Activated effector memory CD4-positive, alpha-beta T cell treated with anti-CD3 and anti-CD28 coated beads, Interleukin-2, amount 50 U/mL, for 16 hours (primary cell): ENCODE measurements around the gene KIRREL3.
A peak's percentile ranks its signal among the peaks of the same experiment; 100 is the strongest.

ENCODE experiments used
- DNase-seq: peaks from one replicate; pipeline ENCODE4 v3.0.0-alpha.2; 2020

Gene KIRREL3

GRCh38 chr11:126456783-126457542 lies 543.6 kb downstream of the KIRREL3 start:
- DNase-seq = no peak

GRCh38 chr11:126456089-126456488 lies 544.5 kb downstream of the KIRREL3 start:
- DNase-seq = no peak

- no peak for DNase-seq
These were observed 548.1 kb downstream of the KIRREL3 start for GRCh38 chr11:126452241-126453101.

DNA sequence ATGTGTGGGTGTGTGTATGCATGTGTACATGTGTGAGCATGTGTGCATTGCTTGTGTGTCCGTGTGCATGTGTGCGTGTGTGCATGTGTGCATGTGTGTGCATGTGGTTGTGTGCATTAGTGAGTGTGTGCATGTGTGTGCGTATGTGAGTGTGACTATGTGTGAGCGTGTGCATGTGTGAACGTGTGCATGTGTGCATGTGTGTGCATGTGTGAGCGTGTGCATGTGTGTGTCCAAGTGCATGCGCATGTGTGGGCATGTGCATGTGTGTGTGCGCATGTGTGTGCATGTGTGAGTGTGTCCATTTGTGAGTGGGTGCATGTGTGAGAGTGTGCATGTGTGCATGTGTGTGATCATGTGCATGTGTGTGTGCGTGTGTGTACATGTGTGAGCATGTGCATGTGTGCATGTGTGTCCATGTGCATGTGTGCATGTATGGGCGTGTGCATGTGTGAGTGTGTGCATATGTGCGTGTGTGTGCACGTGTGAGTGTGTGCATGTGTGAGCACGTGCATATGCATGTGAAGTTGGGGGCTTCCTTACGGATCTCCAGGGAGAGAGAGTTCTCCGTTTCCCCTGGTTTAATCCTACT lies 549.3 kb downstream of the KIRREL3 start:
- no peak for DNase-seq

- DNase-seq = no peak
These were observed 549.8 kb downstream of the KIRREL3 start for GRCh38 chr11:126450806-126451205.

- no peak for DNase-seq
These were observed 550.4 kb downstream of the KIRREL3 start for GRCh38 chr11:126450198-126450597.

DNA sequence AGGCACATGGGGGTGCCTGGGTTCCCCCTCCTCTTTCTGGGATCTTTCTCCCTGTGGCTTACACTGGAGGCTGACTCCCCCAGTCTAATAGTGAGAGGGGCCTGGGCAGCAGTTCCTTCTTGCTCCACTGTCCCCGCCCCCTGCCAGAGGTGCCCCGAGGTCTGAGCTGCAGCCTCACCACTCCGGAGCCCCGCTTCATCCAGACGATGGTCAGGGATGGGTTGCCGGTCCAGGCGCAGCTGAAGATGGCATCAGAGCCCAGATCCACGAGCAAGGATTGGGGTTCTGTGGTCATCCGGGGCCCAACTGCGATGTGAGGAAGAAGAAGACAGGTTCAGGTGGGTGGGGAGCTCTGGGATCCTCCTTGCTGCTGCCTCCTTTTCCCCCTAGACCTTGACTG lies 554.0 kb downstream of the KIRREL3 start:
- DNase-seq = no peak

GRCh38 chr11:126444072-126444471 lies 556.5 kb downstream of the KIRREL3 start:
- no peak for DNase-seq

- DNase-seq = no peak
These were observed 557.5 kb downstream of the KIRREL3 start for GRCh38 chr11:126443120-126443519.

DNA sequence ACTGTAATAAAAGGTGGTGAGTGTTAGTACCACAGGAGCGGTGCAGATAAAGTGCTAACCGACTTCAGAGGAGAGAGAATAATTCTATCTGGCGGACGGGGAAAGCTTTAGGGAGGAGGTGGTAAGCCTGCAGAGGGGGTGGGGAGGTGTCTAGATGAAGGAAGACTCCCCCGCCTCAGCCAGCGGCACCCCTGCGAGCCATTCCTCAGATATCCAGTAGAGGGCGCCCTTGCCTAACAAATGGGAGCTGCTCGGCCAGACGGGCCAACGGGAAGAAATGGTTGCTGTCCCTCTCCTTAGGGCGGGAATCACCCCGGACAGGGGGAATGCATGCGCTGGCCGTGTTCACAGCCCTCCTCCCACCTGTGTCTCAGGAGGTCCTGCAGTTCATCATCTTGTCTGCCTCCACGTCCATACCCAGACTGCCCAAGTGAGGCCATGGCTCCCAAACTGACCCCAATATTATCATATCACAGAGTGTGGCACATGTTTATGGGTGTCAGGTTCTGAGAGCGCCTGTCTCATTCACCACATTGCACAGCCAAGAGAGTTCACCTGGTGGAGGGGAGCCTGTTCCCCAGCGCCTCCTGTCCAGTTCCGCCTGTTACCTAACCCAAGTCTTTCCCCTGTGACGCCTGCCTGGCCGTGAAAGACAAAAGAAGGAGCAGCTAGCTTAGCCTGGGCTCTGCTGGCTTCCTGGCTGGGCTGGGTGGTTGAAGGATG lies 559.6 kb downstream of the KIRREL3 start:
- peak; percentile 87 for DNase-seq

DNA sequence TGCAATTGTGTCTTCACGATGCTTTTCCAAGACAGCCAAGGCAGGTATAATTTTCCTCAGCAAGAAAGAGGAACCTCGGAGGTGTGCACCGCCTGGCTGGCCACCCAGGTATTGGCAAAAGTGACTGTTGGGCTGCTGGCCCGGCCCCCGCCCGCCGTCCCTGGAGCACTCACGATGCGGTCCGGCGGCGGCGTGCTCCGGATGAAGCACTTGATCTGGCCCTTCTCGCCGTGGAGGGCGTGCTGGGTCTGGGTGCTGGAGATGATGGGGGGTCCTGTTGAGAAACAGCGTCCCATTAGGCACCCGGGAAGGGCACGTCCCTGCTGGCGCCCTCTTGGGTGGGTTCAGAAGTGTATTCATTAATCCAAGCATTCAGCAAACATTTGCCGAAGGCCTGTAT lies 560.3 kb downstream of the KIRREL3 start:
- DNase-seq = no peak

DNA sequence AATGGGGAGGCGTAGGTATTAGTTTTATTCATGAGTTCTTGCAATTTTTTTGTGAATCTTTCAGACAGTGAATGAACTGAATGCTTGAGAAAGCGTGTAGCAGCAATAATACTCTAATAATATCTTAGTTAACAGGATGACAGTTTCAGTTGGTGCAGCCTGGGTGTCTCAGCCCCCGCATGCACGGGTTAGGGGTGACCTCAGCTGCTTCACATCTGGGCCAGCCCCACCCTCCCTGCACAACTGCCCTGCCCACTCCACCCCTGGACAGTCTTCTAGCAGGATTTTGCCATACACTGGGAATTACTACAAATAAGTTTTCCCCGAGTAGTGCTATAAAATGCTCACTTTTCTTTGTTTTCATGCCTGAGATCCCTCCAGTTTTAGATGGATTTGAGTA lies 561.9 kb downstream of the KIRREL3 start:
- DNase-seq = no peak

- DNase-seq = no peak
These were observed 562.3 kb downstream of the KIRREL3 start for GRCh38 chr11:126438272-126438671.

DNA sequence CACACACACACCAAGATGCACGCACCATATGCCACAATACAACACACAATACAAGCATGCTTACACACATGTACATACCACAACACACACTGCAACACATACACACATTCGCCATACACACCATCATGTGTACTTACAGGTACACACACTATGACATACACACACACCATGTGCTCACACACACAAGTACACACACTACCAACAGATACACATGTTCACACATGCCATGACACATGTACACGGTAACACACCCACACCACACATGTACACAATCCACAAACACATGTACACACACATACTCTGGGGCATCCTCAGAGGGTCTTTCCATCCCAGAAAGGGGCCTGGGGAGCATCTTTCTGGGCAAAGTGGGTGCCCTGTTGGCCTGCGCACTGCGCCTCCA lies 562.8 kb downstream of the KIRREL3 start:
- DNase-seq = no peak

- no peak for DNase-seq
These were observed 564.3 kb downstream of the KIRREL3 start for GRCh38 chr11:126436209-126436755.

DNA sequence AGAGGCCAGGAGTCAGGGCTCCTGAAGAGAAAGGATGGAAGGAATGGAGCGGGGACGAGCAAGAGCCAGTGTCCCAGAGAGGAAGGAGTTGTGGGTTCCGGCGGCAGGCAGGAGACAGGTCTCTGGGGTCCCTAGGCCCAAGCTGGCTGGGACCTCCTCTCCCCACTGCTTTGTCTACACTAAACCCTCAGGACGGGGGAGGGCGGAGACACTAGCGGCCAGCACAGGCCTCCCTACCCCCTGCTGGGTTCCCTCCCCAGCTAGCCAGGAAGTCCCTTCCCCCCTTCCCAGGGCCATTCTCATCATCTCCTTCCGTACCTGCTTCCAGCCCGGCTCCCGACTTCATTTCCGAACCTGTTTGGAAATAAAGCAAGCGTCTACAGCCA lies 565.6 kb downstream of the KIRREL3 start:
- DNase-seq = no peak

DNA sequence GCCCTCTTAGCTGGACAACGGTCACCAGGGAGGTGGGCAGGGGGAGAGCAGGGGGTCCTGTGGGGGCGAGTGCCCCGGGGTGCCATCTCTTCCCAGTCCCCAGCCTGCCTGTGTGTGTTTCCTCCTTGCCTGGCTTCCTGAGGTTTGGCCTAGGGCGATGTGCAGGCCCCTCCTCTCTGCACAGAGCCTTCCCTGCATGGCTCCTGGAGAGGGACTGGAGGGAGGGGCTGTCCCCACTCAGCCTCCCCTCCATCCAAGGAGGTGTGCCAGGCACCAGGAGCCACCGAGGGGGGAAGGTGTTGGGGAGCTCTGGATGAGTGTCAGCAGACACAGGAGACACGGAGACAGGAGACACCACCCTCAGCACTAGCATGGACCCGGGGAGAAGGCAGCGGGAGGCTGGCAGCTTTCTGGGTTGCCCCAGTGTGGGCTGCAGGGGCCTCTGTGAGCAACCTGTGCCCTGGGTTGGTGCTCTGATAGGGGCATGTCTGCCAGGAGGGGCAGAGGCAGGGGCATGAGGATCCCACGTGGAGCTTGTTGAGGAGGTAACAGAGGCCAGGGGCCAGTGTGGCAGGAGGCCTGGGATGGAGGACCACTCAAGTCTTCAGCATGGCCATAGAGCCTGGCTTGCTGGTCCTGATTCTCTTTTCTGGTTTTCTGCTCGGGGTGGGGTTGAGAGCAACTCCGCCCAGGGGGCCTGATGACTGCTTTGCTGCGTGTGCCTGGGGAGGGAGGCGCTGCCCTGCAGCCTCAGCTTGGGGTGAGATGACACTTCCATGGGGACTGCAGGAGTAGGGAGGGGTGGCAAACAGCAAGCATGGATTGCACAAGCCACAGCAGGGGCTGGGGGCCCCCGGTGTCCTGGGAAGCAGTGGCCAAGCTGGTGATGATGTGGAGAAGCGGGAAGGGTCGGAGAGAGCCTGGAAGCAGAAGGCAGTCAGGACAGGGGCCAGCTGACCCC lies 566.3 kb downstream of the KIRREL3 start:
- DNase-seq = no peak

- no peak for DNase-seq
These were observed 567.2 kb downstream of the KIRREL3 start for GRCh38 chr11:126433244-126433846.

DNA sequence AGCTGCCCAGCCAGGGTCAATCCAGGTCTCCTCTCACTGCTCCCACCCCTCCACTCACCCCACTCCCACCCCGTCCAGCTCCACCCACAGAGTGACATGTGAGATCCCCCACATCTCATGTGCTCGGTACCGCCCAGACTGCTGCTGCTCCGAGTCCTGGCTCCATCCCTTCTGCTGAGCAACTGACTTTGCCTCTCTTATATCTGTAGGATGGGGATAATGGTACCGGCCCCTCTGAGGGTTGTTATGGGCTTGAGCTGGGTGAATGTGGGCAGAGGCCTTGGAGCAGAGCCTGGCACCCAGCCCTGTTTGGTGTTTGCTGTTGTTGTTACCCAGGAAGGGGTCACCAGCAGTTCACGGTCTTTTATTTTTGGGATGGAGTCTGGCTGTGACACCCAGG lies 568.0 kb downstream of the KIRREL3 start:
- DNase-seq = no peak

DNA sequence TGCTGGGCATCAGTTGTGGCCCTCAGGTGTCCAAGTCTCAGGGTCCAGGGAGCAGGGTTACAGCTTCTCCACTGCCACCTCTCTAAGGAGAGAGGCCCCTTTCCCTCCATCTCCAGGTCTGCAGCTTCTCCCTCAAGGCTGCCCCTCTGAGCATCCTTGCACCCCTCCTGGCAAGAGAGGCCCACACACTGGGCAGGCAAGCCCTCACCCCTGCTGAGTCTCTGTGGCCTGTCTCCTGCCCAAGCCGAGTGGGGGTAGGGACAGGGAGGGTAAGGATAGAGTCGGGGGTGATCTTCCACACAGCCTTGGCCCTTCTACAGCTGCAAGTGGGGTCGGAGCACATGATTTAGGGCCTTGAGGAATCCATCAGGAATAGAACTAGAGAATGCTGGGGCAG lies 568.5 kb downstream of the KIRREL3 start:
- no peak for DNase-seq

- DNase-seq = no peak
These were observed 569.0 kb downstream of the KIRREL3 start for GRCh38 chr11:126431401-126432064.
